Lower lobe of right lung (tissue), 2 donors: ENCODE data around the gene CLDN19. TPM values are rescaled to one million over a fixed set of nuclear protein-coding genes. Genes with fewer than 3 reads are reported as not detected.

Experiments
- ATAC-seq, 2 donors: fragments of 200-7000 bp; cut with Tn5 transposase; one replicate each; pipeline ENCODE4 v1.9.1; 2020 to 2022; ENCODE audit warnings: mild to moderate bottlenecking in 2 of 2, moderate library complexity in 2 of 2
- DNase-seq: peaks from one replicate; pipeline ENCODE4 v3.0.0-alpha.2; 2020
- H3K27ac ChIP-seq: fragments of 200-600 bp; one replicate; pipeline ENCODE4 v1.8.0; 2022
- H3K27me3 ChIP-seq: fragments of 200-600 bp; one replicate; pipeline ENCODE4 v1.8.0; 2022; ENCODE audit warnings: low read depth
- H3K36me3 ChIP-seq: fragments of 200-600 bp; one replicate; pipeline ENCODE4 v1.8.0; 2022; ENCODE audit warnings: mild to moderate bottlenecking
- H3K4me1 ChIP-seq: fragments of 200-600 bp; one replicate; pipeline ENCODE4 v1.8.0; 2022
- H3K4me3 ChIP-seq: fragments of 200-600 bp; one replicate; pipeline ENCODE4 v1.8.0; 2022; ENCODE audit warnings: mild to moderate bottlenecking
- H3K9me3 ChIP-seq: fragments of 200-600 bp; one replicate; pipeline ENCODE4 v1.8.0; 2022
- CTCF ChIP-seq: fragments of 200-600 bp; IDR thresholded peaks from one replicate; pipeline ENCODE4 v1.8.0; 2022; ENCODE audit warnings: antibody characterized with exemption, mild to moderate bottlenecking
- intact Hi-C: fragments of 100-400 bp; cut with DNase I; formaldehyde crosslinking; loops from one replicate; pipeline ENCODE4 v1.11.0; 2022
- total RNA-seq: library from RNA; stranded (reverse); fragmentation: NEBNext Ultra II Directional; extraction: Animal tissue kit (Norgen Biotek cat#: 25700); gene quantifications from one replicate; pipeline ENCODE4 v1.2.1, GENCODE V29; 2021
- donor health status: DM: no; HTN: yes; CAD: no; lungs with severe emphysema.

CLDN19 gene
- total RNA-seq, 1 donor from 2014 or later: not detected

- Histone ChIP-seq H3K27me3 (no peaks in the 10 kb centered on the region), H3K4me3 (peak overlapping the region; percentile 76), H3K27ac (no peak overlapping the region), H3K4me1 (peaks cover 72% of the 10 kb centered on the region), H3K9me3 (no peaks in the 10 kb centered on the region), H3K36me3 (peaks cover 23% of the 10 kb centered on the region)
- TF ChIP-seq CTCF: no peak
- no peak for ATAC-seq
- DNase-seq: no peak
- intact Hi-C loops: no loop called here
Measured at GRCh38 chr1:42684139-42684538, 55.9 kb downstream of the CLDN19 start.

Other genes with a start within 250 kb of the CLDN19 start
- 25.1 TPM for gene PPIH, start 81.8 kb downstream of the CLDN19 start, total RNA-seq
- gene YBX1, start 57.8 kb downstream of the CLDN19 start, total RNA-seq: 552 TPM
- 24.4 TPM for gene P3H1, start 26.8 kb upstream of the CLDN19 start, total RNA-seq
- 5.6 TPM for gene C1orf50, start 27.0 kb upstream of the CLDN19 start, total RNA-seq
- gene TMEM269, start 44.8 kb upstream of the CLDN19 start, total RNA-seq: not detected
- 15.2 TPM for gene ERMAP, start 76.9 kb upstream of the CLDN19 start, total RNA-seq
- 20.8 TPM for gene SVBP, start 77.2 kb upstream of the CLDN19 start, total RNA-seq
- 11.9 TPM for gene ZNF691, start 106.4 kb upstream of the CLDN19 start, total RNA-seq
- gene SLC2A1, start 218.6 kb upstream of the CLDN19 start, total RNA-seq: 10.6 TPM